NCI-H2196 (cell line): ENCODE results near the gene LRSAM1.

Source experiments
- DNase-seq: peaks from one replicate; lab custom pipeline; 2025; ENCODE audit not compliant: unreplicated experiment; lab: John Stamatoyannopoulos, UW

Gene LRSAM1

GRCh38 chr9:127548352-127548881 lies 97.1 kb downstream of the LRSAM1 start:
- no peak for DNase-seq

- DNase-seq: no peak
Measured at GRCh38 chr9:127549218-127549617, 97.9 kb downstream of the LRSAM1 start.

- DNase-seq: no peak
Measured at GRCh38 chr9:127549751-127550150, 98.4 kb downstream of the LRSAM1 start.

- no peak for DNase-seq
Measured at GRCh38 chr9:127550282-127550681, 99.0 kb downstream of the LRSAM1 start.

GRCh38 chr9:127550751-127551150 lies 99.4 kb downstream of the LRSAM1 start:
- no peak for DNase-seq
